CD4-positive, alpha-beta T cell treated with Interleukin-6 for 4 hours (primary cell): ENCODE measurements around the gene CERS6.
"Not testable (repeated sequence)": the region's sequence is repeated elsewhere in the genome, so short reads cannot be mapped to it uniquely, and the experiment has no call there.

ENCODE experiments used
- DNase-seq: peaks from one replicate; pipeline ENCODE4 v3.0.0-alpha.2; 2020; ENCODE audit warnings: mixed read lengths

The CERS6 gene

GRCh38 chr2:168740788-168741187 is 284.7 kb downstream of the CERS6 start:
- DNase-seq: no peak

DNA sequence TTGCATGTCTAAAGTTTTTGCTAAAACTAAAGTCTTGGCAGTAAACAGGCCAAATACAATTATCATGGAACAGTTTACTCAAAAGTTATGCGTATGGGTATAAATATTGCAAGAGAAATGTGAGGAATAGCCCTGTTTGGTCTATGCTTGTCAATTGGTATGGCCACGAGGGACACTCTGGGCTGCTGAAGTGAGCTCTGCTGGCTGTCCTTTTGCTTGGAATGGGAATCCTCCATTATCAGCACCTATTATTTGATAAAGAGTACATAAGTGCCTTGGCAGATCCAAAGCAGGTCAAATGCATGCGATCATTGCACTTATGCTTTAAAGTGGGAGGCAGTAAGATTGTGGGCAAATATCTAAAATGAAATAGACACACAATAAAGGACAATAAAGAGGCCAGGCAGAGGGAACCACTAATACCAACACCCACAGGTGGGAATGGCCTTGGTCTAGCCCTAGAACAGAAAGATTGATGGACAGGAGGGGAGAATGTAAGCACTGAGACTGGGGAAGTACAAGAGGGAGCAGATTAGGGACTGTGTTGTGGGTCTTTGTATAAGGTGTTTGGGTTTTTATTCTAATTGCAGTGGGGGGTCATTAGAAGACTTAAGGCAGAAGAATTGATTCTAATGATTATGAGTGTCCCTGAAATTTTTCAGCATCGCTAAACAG is 286.3 kb downstream of the CERS6 start:
- DNase-seq: no peak

- DNase-seq: no peak
Observed at GRCh38 chr2:168744844-168745243, 288.8 kb downstream of the CERS6 start.

DNA sequence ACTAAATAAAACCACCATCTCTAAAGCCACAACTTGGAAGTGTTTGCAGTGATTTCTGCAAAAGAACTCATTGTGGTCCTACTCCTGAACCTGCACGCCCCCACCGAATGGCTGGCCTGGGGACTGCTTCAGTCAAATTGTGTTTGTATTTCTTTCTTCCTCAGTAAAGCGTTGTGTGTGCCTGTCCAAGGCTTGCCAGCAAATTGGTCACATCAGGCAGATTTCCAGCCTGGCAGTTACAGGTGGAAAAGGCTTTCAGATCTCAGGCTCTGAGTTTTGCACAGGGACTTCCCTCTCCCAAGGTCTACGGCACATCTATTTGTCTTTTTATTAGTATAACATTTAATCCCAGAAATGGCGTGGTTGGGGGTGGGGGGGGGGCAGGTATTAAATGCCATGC is 292.4 kb downstream of the CERS6 start:
- no peak for DNase-seq

DNA sequence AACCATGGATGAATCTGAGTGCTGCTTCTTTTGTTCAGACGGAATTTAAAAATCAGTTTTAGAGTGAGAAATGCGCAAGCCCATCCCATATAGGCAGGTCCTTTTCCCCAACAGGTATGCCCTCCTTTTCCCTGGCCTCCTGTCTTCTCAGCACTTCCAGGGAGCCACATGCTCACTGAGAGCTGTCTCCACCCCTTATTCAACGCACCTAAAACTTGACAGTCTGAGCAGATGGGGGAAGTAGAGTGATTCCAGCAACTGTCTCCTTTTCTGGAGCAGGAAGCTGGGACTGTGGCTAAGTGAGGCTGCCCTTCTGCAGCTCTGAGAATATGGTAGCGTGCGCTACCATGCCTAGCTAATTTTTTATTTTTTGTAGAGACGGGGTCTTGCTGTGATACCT is 293.2 kb downstream of the CERS6 start:
- DNase-seq: no peak

- DNase-seq: peak; percentile 44
Observed at GRCh38 chr2:168751104-168751740, 295.1 kb downstream of the CERS6 start.

DNA sequence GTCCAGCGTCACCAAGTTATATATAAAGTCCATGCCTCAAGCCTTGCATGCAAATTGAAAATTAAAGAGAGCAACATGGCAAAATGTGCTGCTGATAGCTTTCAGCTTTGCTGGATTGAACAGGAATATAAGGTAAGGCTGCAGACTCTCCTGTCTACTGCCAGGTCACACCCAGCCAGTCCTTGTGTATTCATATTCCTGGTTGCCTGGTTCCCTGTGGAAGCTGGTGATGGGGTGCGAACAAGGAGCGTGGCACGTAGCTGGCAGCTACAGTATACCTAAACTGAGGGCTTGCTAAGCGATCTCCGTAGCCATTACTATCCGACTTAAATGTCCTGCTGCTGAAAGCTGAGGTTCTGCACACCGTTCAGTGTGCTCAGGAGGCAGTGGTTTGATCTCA is 296.3 kb downstream of the CERS6 start:
- DNase-seq: no peak

- DNase-seq: no peak
Observed at GRCh38 chr2:168753765-168754329, 297.8 kb downstream of the CERS6 start.

DNA sequence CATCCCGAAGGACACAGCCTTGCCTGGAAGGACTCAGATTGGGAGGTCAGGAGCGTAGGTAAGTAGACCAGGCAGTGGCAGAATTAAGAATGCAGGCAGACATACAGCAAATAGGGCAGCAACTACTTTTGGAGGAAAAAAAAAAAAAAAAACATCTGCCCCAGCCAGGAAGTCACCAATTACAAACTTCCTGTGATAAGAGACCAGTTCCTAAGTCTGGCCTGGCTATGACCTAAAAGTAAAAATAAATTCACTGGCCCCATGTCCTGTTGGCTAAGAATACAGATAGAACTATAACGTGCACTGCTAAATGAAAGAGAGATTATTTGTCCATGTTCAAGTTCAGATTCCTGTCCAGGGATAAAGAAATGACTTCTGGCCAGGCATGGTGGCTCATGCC is 301.2 kb downstream of the CERS6 start:
- DNase-seq: no peak

DNA sequence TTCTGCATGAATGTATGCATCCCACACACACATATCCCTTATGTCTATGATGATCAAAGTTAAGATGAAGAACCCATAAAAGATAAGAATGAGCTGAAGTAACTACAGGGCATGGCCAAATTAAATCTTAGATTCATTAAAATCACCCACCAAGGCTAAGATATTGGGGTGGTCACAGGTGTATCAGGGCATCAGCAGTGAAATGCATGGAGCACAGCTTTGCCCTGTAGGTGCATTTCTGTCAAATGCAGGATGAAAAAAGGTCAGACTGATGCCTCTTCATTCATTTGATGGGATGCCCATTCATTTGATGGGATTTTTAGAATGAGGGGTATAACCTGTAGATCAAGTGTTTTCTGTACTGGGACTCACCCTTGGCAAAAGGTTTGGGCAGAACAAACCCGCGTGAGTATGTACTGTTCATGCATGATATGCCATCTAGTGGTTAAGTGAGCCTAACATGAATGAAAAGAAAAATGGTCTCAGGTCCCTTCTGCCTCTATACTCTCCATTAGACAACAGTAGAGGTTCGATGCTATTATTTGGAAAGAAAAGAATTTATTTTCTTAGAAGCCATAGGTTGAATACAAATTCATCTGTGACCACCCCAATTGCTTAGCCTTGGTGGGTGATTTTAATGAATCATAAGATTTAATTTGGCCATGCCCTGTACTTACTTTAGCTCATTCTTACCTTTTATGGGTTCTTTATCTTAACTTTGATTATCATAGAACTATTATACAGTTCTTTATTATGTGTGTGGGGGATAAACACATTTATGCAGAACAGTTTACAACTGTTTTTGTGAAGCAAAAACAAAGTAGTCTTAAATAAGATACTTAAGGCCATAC is 303.1 kb downstream of the CERS6 start:
- peak; percentile 27 for DNase-seq

GRCh38 chr2:168765401-168765800 is 309.3 kb downstream of the CERS6 start:
- no peak for DNase-seq

DNA sequence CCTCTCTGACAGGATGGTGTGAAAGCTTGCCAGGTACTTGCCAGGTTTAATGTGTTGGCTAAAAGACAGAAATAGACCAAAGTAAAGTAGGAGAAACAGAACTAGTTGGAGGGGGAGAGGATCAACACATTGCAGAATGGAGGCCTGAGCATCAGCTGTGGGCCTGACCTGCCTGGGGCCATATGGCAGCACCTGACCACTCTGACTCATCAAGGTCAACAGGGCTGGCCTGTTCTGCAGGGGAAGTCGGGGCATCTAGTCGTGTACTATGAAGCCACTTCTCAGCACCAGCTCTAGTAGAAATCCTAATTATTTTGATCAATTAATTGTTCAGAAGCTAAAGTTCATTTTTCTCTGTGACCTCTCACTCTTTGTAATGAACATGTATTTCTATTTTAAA is 310.5 kb downstream of the CERS6 start:
- DNase-seq: no peak

DNA sequence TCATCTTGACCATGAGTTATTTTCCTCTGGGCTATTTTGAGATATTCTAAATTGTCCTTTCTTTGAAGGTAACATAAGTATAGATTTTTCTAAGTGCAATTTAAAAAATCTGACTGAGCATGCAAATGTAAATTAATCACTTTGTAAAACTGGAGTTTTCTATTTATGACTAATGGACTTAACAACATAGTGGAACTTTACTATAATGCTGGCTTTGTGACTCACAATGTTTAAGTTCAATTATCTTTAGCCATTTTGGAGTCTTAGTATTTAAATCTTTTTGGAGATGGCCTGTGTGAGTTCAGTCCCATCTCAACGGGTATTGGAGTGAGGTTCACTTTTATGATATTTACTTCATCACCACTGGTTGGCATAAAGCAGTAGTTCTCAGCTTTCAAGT is 311.2 kb downstream of the CERS6 start:
- no peak for DNase-seq

- not testable (repeated sequence) for DNase-seq
Observed at GRCh38 chr2:168768357-168768756, 312.3 kb downstream of the CERS6 start.

- no peak for DNase-seq
Observed at GRCh38 chr2:168770796-168771195, 314.7 kb downstream of the CERS6 start.

DNA sequence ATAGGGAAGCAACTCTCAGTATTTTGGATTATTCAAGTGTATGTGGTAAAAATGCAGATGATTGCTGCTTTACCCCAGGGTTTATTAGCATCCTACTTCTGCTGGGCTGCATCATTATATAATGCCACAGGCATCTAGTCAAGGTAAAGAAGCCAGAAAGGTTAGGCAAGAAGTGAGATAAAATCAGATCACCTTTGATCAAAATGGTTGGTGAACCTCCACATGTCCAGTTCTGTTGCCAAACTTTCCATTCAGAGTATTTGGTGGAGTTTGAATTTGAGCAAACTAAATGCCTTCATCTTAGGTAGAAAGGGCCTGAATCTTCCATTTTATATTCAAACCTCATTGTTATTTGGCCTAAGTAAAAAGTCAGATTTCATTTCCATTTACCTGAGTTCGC is 316.6 kb downstream of the CERS6 start:
- DNase-seq: no peak

DNA sequence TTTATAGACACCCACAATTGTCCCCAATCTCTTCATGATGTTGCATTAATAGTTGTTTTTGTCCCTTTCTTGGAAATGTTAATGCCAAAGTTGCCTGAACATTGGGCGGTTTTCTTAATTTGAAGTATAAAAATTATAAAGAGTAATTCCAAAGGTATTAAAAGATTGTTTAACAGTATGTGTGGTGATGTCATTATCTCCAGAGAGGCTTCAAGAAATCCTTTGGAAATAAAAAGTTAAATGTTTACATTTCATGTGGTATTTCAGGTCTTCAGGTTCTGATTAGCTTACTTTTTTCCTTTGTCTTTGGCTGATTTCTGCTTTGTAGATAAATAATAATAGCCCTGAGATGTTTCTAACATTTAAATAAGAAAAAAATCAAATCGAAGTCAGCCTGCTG is 317.1 kb downstream of the CERS6 start:
- DNase-seq: no peak

DNA sequence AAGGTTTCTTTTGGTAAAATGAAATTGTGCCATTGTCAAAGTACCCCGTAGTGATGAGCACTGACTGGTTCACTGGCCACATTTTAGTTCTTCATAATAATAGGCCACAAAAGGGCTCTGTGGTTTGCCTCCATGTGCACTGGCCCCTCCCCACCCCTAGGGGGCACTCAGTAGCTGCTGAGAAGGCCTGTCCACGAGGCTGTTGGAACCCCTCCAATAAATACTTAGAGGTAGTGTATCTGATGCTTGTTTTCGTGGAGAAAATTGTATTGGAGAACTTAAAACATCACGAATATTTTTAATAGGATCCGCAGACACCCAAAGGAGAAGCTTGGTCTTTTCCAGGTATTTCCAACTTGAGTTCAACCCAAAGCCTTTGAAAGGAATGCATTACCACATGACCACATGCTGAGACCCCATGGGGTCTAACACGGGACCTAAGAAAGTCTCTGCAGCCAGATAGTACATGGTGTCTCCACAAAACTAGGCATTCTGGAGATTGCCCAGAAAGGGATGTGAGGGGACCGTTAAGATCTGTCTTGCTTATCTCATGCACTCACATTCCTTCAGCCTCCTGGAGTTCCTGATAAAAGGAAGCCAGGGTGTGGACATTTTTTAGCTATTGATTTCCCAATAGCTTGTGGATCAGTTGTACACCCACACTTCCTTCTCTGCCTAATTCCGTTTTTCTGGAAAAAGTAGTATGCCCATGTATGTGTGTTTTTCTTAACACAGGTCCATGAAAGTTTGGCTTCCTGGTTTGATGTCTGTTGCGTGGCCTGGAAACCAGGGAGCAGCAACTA is 317.8 kb downstream of the CERS6 start:
- peak; percentile 6 for DNase-seq

GRCh38 chr2:168775837-168776236 is 319.8 kb downstream of the CERS6 start:
- no peak for DNase-seq

- DNase-seq: no peak
Observed at GRCh38 chr2:168780669-168781071, 324.6 kb downstream of the CERS6 start.

- DNase-seq: no peak
Observed at GRCh38 chr2:168781191-168781817, 325.2 kb downstream of the CERS6 start.

DNA sequence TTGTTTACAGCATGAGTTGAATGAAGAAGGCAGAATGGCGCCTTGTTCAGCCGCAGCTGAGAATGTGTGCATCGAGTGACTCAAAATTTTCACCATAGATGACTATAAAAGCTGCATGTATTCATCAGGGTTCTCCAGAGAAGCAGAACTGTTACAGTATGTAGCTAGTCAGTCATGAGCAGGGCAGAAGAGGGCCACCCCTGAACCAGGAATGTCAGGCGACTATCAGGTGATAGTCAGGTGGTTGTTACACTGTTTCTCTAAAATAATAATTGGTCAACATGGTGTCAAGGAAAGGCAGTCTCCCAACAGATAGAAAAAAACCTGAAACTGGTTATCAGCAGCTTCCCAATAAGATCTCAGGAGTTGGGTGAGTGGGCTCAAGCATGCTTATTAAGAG is 326.2 kb downstream of the CERS6 start:
- DNase-seq: no peak
